Ecto neural progenitor cell (in vitro differentiated cells): ENCODE results near the gene CRKL.

ENCODE experiments used
- DNase-seq: peaks from one replicate; pipeline ENCODE4 v3.0.0-alpha.2; 2018; ENCODE audit warnings: low spot score

CRKL gene

DNA sequence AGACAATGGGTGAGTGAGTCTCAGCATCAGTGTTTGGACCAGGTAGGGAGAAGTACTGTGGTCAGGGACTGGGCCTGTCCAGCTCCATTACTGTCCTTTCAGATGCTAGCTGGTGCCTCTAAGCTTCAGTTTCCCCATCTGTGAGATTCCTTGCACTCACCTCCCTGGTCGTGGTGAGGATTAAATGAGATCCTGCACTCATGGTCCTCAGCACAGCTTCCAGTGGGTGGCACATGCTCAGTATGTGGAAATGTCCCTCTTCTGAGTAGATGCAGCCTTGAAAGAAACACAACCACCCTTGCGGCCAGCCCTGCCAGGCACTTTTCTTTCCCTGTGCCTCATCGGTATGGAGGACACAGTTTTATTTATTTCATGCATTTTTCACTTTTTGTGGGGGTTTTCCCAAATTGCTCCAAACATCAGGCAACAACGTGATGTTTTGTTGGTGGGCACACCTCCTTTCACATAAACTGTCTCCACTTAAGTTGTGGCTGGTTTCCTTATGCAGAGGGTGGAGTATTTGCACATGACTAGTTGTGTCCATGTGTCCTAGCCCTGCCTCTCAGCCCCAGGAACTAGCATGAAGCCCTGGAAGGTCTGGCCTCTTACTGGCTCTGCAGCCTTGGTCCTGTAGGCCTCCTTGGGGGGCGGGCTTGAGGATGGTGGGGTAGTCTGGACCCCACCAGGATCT, 66.0 kb downstream of the CRKL start:
- no peak for DNase-seq

DNA sequence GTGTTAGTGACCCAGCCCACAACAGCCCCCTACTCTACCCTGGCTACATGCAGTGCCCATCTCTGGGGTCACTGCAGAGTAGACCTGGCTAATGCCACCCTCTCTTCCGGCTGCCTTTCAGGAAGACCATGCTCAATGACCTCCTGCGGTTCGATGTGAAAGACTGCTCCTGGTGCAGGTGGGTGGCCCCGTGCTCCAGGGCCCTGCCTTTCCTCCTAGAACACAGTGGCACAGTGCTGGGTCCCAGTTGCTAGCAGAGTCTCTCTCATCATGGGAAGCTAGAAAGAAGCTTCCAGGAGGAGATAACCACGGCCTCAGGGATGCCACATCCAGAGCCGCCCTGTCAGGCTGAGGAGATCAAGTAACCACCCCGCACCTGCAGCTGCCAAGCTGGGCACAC, 68.5 kb downstream of the CRKL start:
- DNase-seq: no peak

DNA sequence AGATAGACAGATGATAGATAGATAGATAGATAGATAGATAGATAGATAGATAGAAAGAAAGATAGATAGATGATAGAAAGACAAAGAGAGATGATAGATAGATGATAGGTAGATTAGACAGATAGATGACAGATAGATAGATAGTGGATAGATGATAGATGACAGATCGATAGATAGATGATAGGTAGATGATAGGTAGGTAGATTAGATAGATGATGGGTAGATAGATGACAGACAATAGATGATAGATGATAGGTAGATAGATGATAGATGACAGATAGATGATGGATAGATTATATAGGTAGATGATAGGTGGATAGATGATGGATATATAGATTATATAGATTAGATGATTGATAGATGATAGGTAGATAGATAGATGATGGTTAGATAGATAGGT, 69.2 kb downstream of the CRKL start:
- no peak for DNase-seq

DNA sequence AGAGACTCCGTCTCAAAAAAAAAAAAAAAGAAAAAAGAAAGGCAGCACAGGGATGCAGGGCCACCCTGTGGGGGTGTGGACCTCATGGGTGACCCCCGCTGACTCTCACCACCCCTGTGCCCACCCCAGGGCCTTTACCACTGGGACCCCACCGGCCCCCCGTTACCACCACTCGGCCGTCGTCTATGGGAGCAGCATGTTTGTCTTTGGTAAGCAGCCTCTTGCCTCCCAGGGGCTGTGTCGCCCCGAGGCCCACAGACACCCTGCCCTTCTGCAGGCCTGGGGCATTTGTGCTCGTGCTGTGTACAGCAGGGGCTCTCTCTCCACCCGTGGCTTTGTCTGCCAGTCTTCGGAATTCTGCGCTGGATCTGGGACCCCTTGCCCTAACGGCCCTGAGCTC, 70.2 kb downstream of the CRKL start:
- DNase-seq: no peak

DNA sequence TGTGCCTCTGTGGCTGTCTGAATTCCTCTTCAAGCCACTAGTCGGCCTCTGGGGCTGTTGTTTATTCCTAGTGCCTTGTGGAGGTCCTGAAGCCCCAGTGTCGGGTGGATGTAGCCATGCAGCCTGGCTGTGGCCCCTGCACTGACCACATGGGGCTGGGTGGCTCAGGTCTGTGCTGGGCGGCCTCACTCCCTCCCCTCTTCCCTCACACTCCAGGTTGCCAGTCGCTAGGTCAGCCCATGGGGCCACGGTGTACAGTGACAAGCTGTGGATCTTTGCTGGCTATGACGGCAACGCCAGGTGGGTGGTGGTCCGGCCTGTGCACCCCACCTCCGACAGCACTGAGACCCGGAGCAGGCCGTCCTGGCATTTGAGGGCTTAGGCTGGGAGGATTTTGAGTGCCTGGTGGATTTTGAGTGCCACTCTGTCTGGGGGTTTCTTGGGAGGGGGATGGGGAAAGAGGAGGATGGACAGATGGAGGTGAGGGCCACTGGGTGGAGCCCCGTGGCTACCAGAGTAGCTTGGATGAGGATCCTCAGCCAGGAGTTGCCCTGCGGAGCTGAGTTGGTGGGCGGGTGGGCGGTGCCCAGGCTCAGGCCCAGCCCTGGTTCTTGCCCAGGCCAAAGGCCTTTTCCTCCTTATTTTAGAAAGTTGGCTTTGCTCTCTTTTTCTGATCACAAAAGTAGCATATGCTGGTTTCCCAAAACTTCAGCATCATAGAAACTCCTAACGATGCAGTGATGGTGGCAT, 71.5 kb downstream of the CRKL start:
- no peak for DNase-seq

DNA sequence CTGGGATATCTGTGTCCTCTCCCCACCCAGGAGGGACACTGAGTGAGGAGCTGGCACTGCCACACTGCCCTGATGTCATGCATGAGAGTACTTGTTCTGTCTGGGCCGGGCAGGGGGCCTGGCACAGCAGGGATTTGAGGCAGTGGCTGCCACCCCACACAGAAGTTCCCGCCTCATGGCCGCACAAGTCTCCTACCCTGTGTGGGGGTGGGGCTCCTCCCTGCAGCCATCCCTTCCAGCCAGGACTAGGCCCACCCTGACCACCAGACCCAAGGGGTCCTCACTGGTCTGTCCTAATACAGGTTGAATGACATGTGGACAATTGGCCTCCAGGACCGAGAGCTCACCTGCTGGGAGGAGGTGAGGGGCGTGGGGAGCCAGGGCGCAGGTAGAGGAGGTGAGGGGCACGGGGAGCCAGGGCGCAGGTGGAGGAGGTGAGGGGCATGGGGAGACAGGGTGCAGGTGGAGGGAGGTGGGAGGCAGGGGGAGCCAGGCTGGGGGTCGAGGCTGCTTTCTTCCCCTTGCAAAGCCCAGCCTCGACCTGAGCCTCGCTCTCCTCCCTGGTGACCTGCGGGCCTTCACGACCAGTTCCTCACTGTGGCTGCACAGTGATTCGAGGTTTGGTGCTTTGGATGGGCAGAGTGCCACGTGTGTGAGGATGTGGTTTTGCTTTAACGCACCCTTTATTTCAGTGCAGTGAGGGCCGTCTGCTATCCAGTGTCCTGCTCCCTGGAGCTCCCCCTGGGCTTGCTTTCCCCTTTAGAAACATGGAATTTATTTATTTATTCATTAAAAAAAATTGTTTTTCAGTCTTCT, 72.3 kb downstream of the CRKL start:
- DNase-seq: no peak

DNA sequence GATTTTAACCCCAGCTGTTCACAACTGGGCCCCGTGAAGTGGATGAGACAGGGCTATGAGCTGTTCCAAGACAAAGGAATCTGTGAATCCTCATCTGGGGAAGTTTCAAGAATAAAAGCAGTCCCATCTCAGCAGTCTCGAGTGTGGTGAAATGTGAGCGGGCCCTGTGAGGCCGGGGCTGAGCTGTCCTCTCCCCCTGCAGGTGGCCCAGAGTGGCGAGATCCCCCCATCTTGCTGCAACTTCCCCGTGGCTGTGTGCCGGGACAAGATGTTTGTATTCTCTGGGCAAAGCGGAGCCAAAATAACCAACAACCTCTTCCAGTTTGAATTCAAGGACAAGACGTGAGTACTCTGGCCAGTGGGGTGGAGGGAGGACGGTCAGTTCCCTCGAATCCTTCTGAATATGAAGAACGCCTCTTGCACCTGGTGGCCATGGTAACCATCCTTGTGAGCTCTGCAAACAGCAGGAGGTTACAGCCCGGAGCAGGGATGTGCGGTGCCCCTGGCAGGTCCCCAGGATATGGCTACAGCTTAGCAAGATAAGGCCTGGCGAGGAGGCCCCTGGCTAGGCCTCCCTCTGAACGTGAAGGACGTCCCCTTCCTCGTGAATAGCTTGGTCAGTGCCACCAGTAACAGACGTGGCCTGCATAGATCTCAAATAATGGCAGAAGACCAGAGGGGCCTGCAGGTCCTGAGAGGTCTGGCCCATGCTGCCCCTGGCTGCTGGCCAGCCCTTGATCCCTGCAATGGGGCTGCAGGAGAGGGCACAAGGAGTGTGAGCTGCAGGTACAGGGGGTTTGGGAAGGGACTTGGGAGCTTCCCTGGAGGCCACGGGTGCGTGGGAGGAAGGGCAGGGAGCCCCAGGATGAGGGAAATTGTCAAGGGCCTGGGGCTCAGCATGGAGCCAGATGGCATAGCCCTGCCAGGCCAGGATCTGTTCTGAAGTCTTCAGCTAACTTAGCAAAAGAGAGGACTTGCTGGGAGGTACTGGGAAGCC, 73.3 kb downstream of the CRKL start:
- no peak for DNase-seq

DNA sequence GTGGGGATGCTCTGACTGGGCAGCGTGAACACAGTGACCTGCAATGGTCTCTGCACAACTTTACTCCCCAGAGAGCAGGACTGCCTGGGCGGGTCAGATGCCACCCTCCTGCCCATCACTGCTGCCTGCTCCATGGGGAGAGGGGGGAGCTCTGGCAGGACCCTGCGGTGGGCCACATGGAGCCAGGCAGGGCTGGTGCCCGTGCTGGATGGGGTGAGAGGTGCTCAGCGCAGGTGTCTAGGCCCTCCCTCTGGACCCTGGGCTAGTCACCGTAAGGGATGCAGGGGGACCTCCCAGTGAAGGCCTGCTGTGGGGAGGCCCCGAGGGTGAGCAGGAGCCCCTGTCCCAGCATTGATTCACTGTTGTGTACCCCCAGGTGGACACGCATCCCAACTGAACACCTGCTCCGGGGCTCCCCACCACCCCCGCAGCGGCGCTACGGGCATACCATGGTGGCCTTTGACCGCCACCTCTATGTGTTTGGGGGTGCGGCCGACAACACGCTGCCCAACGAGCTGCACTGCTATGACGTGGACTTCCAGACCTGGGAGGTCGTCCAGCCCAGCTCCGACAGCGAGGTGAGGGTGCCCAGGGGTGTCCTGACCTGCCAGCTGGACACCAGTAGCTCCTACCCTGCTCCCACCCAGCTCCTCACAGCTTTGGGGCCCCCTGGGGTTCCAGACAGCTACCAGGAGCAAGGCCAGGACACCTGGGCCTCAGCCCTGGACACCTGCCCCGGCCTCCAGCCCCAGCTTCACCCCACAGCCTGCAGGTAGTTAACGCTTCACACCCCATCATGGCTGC, 74.2 kb downstream of the CRKL start:
- DNase-seq: no peak

DNA sequence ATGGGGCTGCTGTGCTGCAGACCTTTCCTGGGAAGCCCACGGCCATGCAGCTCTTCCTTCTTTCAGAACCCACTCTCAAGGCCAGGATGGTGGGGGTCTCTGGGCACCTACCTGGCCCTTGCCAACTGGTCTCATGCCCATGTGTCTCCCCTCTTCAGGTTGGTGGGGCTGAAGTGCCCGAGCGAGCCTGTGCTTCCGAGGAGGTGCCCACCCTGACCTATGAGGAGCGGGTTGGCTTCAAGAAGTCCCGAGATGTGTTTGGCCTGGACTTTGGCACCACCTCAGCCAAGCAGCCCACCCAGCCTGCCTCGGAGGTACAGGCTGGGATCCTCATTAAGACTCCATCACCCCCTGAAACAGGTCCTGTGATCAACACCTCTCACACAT, 74.8 kb downstream of the CRKL start:
- no peak for DNase-seq

DNA sequence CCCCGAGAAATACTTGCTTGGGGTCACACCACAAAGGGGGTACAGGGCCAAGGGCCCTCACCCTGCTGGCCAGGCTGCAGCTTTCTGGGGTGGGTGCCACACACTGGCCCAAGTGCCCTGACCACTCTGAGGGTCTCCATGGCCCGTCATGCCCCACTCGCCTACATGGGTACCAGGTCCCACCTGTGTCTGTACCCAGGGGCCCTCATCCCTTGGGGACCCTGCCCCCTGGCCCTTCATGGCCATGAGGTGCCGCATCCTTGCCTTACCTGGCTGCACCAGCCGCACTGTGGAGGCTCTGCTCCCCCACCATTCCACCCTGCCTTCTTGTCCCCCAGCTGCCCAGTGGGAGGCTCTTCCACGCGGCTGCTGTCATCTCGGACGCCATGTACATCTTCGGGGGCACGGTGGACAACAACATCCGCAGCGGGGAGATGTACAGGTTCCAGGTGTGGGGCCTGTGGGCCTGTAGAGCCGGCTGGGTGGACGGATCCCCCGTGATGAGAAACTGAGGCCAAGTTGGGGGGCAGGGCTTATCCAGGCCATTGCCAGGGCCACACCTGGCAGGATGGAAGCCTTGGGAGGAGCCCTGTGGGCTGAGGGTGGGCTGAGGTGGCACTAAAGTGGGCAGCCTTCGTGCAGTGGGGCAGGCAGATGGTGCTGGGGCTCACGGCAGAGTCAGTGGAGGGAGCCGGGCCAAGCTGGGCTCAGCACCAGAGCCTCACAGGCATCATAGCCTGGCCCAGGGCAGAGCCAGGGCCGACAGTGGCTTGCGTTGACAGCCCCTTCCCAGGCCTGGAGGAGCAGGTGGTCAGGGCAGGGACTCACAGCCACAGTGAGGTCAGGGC, 75.5 kb downstream of the CRKL start:
- DNase-seq: no peak

DNA sequence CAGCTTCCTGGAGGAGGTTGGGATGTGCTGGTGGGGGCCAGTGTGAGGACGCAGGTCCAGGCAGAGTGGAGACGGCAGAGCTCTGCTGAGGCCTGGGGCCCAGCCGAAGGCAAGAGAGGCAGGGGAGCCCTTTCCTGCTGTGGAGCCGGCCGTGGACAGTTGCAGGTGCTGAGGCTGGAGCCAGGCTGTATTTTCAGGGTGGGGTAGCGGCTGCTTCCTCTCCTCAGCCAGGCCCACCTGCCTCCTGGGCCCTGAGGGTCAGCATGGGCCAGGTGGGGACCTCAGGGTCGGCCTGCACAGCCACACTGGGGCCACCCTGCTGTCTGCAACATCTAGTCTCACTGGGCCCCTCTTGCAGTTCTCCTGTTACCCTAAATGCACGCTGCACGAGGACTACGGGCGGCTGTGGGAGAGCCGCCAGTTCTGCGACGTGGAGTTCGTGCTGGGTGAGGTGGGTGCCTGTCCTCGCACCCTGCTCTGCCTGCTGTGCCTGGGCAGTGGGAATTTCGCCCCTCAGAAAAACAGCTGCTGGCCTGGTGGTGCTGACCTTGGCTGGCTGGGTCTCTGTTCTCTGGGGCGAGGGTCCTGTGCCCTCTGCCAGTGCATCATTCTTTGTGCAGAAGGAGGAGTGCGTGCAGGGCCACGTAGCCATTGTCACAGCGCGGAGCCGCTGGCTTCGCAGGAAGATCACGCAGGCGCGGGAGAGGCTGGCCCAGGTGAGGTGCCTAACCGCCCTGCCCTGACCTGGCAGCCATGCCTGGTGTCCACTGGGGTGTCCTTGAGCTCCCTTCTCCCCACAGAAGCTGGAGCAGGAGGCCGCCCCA, 76.3 kb downstream of the CRKL start:
- DNase-seq: no peak

DNA sequence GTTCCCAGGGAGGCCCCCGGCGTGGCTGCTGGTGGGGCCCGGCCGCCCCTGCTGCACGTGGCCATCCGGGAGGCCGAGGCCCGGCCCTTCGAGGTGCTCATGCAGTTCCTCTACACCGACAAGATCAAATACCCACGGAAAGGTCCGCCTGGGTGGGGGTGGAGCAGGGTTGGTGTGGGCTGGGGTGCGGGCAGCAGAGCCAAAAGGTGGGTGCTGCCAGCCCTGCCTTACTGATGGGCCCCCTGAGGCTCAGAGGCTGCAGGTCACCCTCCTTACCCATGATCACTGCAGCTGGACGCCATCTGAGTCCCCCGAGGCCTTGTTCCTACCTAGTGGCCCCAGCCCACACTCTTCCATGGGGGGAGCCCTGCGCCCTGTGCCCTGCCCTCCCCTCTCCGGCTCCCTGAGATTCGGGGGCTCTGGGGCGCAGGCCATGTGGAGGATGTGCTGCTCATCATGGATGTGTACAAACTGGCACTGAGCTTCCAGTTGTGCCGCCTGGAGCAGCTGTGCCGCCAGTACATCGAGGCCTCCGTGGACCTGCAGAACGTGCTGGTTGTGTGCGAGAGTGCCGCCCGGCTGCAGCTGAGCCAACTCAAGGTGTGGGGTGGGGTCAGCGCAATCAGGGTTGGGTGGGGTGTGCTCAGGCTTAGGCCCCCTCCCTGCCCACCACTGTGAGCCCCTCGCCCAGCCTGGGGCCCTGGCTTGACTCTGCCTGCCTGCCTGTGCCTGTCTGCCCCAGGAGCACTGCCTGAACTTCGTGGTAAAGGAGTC, 77.1 kb downstream of the CRKL start:
- no peak for DNase-seq

DNA sequence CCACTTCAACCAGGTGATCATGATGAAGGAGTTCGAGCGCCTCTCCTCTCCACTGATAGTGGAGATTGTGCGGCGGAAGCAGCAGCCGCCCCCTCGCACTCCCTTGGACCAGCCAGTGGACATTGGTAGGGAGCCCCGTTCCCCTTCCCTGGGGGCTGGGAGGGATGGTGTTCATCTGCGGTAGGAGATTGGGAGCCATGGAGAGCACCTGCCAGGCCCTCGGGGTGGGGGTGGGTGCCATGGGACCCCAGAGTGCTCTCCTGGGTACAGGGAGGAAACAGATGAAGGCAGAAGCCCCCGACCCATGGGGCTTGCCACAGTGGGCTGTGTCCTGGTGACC, 77.7 kb downstream of the CRKL start:
- no peak for DNase-seq

DNA sequence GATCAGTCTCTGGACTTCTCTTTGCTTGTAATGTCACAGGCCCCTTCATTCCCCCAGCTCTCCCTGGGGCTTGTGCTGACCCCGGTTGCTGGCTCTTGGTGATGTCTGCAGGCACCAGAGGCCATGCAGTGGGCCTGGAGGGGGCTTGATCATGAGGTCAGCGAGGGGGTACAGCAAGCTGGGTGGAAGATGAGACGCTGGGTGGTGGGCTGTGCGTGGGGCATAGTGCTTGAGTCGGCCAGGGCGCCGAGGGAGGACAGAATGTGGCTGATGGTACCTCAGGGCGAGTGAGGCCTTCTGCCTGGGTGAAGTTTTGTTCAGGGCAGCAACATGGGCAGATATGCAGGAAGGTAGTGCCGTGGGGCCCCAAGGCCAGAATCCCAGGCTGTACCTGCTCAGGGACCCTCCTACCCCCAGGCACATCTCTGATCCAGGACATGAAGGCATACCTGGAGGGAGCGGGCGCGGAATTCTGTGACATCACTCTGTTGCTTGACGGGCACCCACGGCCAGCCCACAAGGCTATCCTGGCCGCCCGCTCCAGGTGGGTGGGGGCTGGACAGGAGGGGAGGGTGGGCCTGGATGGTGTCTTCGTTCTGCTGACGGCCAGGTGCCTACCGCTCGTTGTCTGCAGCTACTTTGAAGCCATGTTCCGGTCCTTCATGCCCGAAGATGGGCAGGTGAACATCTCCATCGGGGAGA, 78.3 kb downstream of the CRKL start:
- no peak for DNase-seq

DNA sequence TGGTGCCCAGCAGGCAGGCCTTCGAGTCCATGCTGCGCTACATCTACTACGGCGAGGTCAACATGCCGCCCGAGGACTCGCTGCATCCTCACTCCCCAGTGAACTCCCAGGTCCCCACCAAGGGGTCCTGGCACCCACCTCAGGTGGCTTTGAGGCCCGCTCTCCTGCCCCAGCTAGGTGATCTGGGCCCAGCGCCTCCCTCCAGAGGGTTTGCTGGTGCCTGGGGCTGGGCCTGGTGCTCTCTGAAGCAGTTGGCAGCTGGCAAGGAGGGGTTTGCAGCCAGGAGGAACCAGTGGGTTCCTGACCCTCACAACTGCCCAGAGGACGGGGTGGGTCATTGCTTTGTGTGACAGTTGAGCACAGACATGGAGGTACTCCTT, 78.8 kb downstream of the CRKL start:
- DNase-seq: no peak

DNA sequence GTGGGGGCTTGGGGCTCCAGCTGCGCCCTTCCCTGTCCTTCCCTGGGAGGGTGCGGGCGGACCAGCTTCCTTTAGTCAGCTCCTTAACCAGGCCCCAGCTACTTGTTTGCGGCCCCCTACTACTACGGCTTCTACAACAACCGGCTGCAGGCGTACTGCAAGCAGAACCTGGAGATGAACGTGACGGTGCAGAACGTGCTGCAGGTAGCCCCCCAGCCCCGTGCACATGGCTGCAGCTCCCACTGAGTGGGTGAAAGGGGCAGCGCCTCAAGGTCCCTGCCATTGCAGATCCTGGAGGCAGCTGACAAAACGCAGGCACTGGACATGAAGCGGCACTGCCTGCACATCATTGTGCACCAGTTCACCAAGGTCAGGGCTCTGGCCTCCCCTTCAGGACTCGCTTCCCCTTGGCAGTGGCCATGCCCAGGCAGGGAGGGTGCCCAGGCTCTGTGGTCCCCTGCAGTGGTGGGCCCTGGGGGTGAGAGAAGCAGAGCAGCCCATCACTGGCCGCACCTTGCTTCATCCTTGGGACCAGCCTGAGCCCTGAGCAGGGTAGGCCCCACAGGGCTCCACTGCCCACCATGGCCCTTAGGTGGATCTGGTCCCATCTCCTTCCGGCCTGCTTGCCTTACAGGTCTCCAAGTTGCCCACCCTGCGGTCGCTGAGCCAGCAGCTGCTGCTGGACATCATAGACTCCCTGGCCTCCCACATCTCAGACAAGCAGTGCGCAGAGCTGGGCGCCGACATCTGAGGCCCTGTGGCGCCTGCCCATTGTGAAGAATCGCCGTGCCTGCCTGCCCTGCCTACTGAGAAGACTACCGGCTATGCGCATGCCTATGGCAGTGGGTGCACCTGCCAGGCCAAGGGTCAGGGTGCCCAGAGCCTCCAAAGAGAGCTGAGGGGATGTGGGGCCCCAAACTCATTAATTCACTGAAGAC, 79.7 kb downstream of the CRKL start:
- no peak for DNase-seq
